Measurements from ENCODE around the gene HMCES.

The HMCES gene

GRCh38 chr3:129234441-129234840, 44.2 kb upstream of the HMCES start:
- no peaks in the 10 kb centered on the region for H3K36me3 ChIP-seq
- DNase-seq: no peak

GRCh38 chr3:129235344-129235917, 43.2 kb upstream of the HMCES start:
- Histone ChIP-seq H3K36me3 (no peaks in the 10 kb centered on the region), H3K4me3 (ENCODE audit: low read depth, low read length) (no peak overlapping the region), H3K4me1 (no peaks in the 10 kb centered on the region), H3K9me3 (no peaks in the 10 kb centered on the region), H3K27me3 (no peaks in the 10 kb centered on the region)
- DNase-seq: no peak
- TF ChIP-seq CTCF (IDR thresholded peaks at IDR 0.05; ENCODE audit: low read depth, low read length): no peak

More at GRCh38 chr3:129234441-129234840, 44.2 kb upstream of the HMCES start:
- Histone ChIP-seq H3K4me3 (ENCODE audit: low read depth, low read length) (no peak overlapping the region), H3K27me3 (no peaks in the 10 kb centered on the region), H3K9me3 (no peaks in the 10 kb centered on the region), H3K4me1 (no peaks in the 10 kb centered on the region)
- TF ChIP-seq CTCF (IDR thresholded peaks at IDR 0.05; ENCODE audit: low read depth, low read length): no peak

GRCh38 chr3:129238945-129239705, 39.5 kb upstream of the HMCES start:
- TF ChIP-seq CTCF (IDR thresholded peaks at IDR 0.05; ENCODE audit: low read depth, low read length): no peak
- H3K36me3 ChIP-seq: no peaks in the 10 kb centered on the region
- no peak for DNase-seq
- H3K4me3 ChIP-seq (ENCODE audit: low read depth, low read length): no peak overlapping the region
- no peaks in the 10 kb centered on the region for H3K27me3 ChIP-seq
- no peaks in the 10 kb centered on the region for H3K9me3 ChIP-seq
- no peaks in the 10 kb centered on the region for H3K4me1 ChIP-seq

- no peak for TF ChIP-seq CTCF (IDR thresholded peaks at IDR 0.05; ENCODE audit: low read depth, low read length)
- DNase-seq: no peak
- Histone ChIP-seq H3K36me3 (no peaks in the 10 kb centered on the region), H3K4me1 (no peaks in the 10 kb centered on the region), H3K9me3 (no peaks in the 10 kb centered on the region), H3K27me3 (no peaks in the 10 kb centered on the region), H3K4me3 (ENCODE audit: low read depth, low read length) (no peak overlapping the region)
Measured at GRCh38 chr3:129239991-129240390, 38.7 kb upstream of the HMCES start.

GRCh38 chr3:129240436-129240835, 38.2 kb upstream of the HMCES start:
- Histone ChIP-seq H3K4me1 (no peaks in the 10 kb centered on the region; the same call in 1 of the 2 replicates), H3K9me3 (no peaks in the 10 kb centered on the region), H3K4me3 (ENCODE audit: low read depth, low read length) (no peak overlapping the region), H3K36me3 (no peaks in the 10 kb centered on the region), H3K27me3 (no peaks in the 10 kb centered on the region)
- no peak for DNase-seq
- no peak for TF ChIP-seq CTCF (IDR thresholded peaks at IDR 0.05; ENCODE audit: low read depth, low read length)

GRCh38 chr3:129245141-129245540, 33.5 kb upstream of the HMCES start:
- Histone ChIP-seq H3K4me3 (ENCODE audit: low read depth, low read length) (no peak overlapping the region), H3K9me3 (no peaks in the 10 kb centered on the region), H3K36me3 (no peaks in the 10 kb centered on the region), H3K27me3 (no peaks in the 10 kb centered on the region), H3K4me1 (no peaks in the 10 kb centered on the region; the same call in 1 of the 2 replicates)
- no peak for DNase-seq
- TF ChIP-seq CTCF (IDR thresholded peaks at IDR 0.05; ENCODE audit: low read depth, low read length): no peak

Measured in BE2C (cell line).